Cardiac fibroblast (primary cell): ENCODE results near the gene AKAP13.
A peak's percentile ranks its signal among the peaks of the same experiment; 100 is the strongest.
"Not testable (repeated sequence)": the region's sequence is repeated elsewhere in the genome, so short reads cannot be mapped to it uniquely, and the experiment has no call there.

Experiments used
- DNase-seq, 2 donors: peaks; one replicate each; pipeline versions ENCODE4 v3.0.0 to v3.0.0-alpha.2; 2010; ENCODE audit warnings: low read depth in 2 of 2
- H3K4me3 ChIP-seq, 2 donors: replicated peaks in 1 of 2; 1 replicate in 1 of 2; 2 replicates in 1 of 2; pipeline ENCODE4 v1.5.1; 2011; ENCODE audit warnings: low read depth in 2 of 2, low read length in 2 of 2, mild to moderate bottlenecking in 2 of 2, moderate library complexity in 1 of 2
- TF ChIP-seq, protein P1 (sequence below): IDR thresholded peaks from one replicate; pipeline ENCODE4 v1.5.1; 2011; ENCODE audit warnings: low read depth, mild to moderate bottlenecking, low read length, inconsistent platforms

Gene AKAP13

DNA sequence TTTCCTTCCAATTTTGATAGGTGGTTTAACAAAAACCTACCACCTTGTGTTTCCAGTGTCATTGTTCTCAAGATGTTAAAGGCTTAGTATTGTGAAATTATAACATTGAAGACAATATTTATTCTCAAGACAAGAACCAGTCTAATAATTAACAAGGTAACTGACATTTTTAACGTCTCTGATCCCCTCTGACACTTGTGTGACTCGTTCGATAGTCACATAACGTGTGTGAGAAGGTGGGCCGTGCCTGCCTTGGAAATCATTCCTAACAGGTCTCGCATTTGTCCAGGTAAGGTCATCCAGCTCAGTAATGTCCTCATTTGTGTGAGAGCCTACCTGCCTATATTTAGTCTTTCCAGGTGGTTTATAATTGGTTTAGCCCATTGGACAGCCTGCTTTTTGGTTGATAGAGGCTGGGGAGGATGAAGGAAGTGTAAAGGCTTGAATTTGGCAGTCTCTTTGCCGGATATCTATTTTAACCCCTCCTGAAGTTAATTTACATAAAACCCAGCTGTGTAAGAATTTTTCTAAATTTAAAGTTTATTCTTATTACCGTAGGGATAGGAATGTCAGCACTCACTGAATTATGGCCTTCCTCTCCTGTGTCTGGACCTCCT is 94.4 kb downstream of the AKAP13 start:
- DNase-seq: no peak
- no peak overlapping the region for H3K4me3 ChIP-seq
- TF ChIP-seq, protein P1, sequence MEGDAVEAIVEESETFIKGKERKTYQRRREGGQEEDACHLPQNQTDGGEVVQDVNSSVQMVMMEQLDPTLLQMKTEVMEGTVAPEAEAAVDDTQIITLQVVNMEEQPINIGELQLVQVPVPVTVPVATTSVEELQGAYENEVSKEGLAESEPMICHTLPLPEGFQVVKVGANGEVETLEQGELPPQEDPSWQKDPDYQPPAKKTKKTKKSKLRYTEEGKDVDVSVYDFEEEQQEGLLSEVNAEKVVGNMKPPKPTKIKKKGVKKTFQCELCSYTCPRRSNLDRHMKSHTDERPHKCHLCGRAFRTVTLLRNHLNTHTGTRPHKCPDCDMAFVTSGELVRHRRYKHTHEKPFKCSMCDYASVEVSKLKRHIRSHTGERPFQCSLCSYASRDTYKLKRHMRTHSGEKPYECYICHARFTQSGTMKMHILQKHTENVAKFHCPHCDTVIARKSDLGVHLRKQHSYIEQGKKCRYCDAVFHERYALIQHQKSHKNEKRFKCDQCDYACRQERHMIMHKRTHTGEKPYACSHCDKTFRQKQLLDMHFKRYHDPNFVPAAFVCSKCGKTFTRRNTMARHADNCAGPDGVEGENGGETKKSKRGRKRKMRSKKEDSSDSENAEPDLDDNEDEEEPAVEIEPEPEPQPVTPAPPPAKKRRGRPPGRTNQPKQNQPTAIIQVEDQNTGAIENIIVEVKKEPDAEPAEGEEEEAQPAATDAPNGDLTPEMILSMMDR: no peak

DNA sequence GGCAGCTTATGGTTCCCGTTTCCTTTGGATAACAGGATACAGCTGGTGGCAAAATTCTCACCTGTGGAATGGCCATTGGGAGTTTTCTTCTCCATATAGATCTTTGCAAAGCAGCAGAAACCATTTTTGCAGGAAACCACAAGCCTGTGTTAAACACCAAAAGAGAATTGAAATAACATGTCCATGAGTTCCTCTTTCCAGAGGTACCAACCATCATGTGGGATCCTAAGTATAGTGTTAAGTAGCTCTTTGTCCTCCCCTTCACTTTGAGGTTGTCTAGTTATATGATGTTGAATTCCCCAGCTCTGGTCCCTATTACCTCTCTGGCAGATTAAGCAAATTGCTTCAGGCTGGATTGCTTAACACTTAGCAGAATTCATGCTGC is 94.9 kb downstream of the AKAP13 start:
- no peak overlapping the region for H3K4me3 ChIP-seq
- no peak for DNase-seq
- TF ChIP-seq, protein P1: no peak

DNA sequence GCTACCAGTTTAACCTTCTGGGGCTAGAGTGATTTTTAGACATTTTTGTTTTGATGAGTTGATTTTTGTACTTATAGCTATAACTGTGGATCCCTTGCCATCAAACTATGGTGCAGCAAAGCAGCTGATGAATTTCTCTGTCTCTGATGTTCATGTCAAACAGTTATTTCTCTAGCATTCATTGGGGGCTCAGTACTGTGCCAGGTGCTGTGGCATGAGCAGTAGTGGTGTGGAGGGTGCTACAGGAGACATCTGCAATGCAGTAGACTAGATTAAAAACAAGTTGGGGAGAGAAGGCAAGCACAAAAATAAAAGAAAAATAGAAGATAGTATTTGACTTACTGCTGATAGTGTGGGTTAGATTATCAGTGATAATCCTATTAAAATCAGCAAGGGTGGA is 95.3 kb downstream of the AKAP13 start:
- DNase-seq: no peak
- TF ChIP-seq, protein P1: no peak
- no peak overlapping the region for H3K4me3 ChIP-seq

DNA sequence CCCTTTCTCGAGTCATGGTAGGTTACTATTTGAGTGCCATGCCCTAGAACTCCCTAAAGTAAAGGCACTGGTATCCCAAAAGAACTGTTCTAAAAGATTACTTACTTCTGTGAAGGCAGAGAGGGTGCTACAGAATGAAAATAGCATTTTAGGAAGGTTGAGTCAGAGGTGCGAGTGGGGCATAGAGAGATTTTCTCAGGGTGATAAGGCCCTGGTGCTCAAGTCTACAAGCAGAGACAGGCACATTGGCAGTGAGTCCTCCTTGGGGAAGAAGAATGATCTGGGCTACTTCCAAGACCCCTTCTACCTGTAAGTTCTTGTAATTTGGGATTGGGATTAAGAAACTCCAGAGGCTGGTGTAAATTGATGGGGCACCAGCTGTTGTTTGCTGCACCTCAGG is 96.7 kb downstream of the AKAP13 start:
- TF ChIP-seq, protein P1: no peak
- no peak for DNase-seq
- H3K4me3 ChIP-seq: no peak overlapping the region

DNA sequence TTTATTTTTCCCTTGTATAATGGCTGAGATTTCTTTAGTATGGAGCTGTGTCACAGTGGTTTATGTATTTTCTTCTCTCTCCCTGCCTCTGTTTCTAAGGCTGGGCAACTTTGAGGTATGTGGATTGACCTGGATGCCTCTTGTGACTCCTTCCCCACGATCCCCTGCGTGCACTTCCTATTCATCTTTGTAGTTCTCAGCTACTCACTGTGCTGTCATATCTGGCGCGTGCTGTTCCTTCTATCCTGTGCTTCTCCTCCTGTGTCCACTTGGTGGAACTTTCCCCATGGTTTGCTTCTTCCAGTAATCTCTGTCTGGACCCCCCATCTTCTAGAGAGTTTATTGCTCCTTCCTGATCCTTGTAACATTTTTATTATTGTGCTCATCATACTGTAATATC is 97.3 kb downstream of the AKAP13 start:
- TF ChIP-seq, protein P1: peak; percentile 8
- DNase-seq: peak; percentile 30 to 72
- no peak overlapping the region for H3K4me3 ChIP-seq

DNA sequence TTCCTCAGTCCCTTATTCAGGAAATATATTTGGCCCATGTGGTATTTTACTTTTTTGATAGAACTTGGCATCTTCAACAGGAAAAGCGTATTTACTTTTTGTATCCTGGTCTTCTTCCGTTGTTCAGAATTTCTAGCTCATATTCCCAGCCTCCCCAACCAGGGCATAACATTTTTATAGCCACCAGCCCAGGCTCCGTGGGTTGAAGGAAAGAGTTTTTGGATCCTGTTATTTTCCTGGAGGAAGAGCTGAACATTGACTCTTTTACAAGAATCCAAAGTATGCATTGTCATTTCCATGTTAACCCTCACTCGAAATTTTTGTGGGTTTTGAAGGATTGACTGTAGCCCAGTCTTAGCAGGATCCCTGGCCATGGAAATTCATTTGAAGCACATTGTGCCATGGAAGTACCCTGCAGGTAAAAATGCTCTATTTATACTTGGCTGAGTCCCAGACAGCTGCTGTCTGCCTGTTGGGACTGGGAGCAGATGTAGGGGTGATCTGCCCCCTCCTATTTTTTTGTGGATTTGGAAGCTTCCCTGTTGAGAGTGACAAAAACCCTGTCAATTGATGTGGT is 98.8 kb downstream of the AKAP13 start:
- peak; percentile 68 to 70 for DNase-seq
- no peak overlapping the region for H3K4me3 ChIP-seq
- TF ChIP-seq, protein P1: no peak

DNA sequence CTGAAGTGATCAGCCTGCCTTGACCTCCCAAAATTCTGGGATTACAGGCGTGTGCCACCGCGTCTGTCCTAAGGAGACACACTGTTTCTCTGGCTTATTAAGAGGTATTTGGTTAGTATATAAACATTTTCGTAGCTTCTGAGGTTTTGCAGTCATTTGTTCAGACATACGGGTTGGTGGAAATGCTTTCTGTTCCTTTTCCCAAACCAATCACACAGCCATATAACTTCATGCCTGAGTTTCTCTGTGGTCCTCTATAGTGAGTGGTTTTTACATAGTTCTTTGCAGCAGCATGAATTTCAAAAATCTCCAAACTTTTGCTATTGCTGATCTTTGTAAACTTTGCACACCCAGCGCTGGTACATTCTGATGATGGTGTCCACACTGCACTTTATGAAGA is 100.5 kb downstream of the AKAP13 start:
- no peak for DNase-seq
- TF ChIP-seq, protein P1: no peak
- H3K4me3 ChIP-seq: no peak overlapping the region

DNA sequence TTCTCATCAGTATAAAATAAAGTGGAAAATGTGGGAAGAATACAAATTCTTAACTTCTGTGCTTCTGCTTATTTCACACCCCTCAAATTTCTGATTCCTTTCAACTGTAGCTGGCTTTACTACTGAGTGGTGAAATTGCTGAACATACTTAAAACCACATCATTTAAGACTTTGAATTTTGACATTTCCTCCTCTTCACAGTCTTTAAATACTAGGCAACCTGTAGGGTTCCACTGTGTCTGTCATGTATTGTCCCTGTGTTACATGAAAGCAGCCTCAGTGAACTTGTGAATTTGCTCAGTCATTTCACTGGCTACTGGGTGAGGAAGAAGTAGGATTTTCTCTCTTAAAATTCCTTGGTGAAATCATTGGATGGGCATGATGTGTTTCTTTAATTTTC is 101.1 kb downstream of the AKAP13 start:
- H3K4me3 ChIP-seq, DNase-seq: not testable (repeated sequence)
